Neuronal stem cell (in vitro differentiated cells): ENCODE measurements around the gene CFLAR.
"Not testable (repeated sequence)": the region's sequence is repeated elsewhere in the genome, so short reads cannot be mapped to it uniquely, and the experiment has no call there.

Experiments used
- DNase-seq: peaks from one replicate; pipeline ENCODE4 v3.0.0-alpha.2; 2013; ENCODE audit warnings: low spot score
- H2AFZ ChIP-seq: one replicate; pipeline ENCODE4 v1.6.1; 2013; ENCODE audit warnings: mild to moderate bottlenecking, low read length, inconsistent platforms
- H2AK5ac ChIP-seq: 2 replicates; pipeline ENCODE4 v1.6.1; 2013; ENCODE audit warnings: low read depth, mild to moderate bottlenecking, inconsistent platforms, low read length, moderate library complexity, mixed read lengths
- H2BK120ac ChIP-seq: 2 replicates; pipeline ENCODE4 v1.6.1; 2013; ENCODE audit warnings: low read depth, mild to moderate bottlenecking, inconsistent platforms, low read length, moderate library complexity, mixed read lengths
- H2BK12ac ChIP-seq: one replicate; pipeline ENCODE4 v1.6.1; 2013; ENCODE audit warnings: low read length, inconsistent platforms
- H2BK15ac ChIP-seq: 2 replicates; pipeline ENCODE4 v1.6.1; 2013; ENCODE audit warnings: mild to moderate bottlenecking, low read length, inconsistent platforms, mixed read lengths
- H2BK5ac ChIP-seq: one replicate; pipeline ENCODE4 v1.6.1; 2013; ENCODE audit warnings: inconsistent platforms, mild to moderate bottlenecking, low read length, moderate library complexity
- H3K14ac ChIP-seq: one replicate; pipeline ENCODE4 v1.6.1; 2013; ENCODE audit warnings: low read length, inconsistent platforms
- H3K18ac ChIP-seq: 2 replicates; pipeline ENCODE4 v1.6.1; 2013; ENCODE audit warnings: low read length, inconsistent platforms
- H3K23ac ChIP-seq: 2 replicates; pipeline ENCODE4 v1.6.1; 2013; ENCODE audit warnings: low read depth, mild to moderate bottlenecking, mixed read lengths, low read length, inconsistent platforms; ENCODE audit not compliant: poor library complexity
- H3K27ac ChIP-seq: replicated peaks from 3 replicates; pipeline ENCODE4 v1.5.1; 2013; ENCODE audit warnings: low read length, inconsistent platforms
- H3K27me3 ChIP-seq, 3 experiments: 2 replicates each; pipeline ENCODE4 v1.6.1; 2013; ENCODE audit warnings: low read length in 3 of 3, mild to moderate bottlenecking in 2 of 3, inconsistent platforms in 1 of 3, low read depth in 1 of 3, mixed read lengths in 1 of 3, moderate library complexity in 1 of 3; ENCODE audit not compliant: control insufficient read depth in 3 of 3, insufficient read depth in 3 of 3
- H3K36me3 ChIP-seq, 2 donors: replicated peaks in 1 of 2; 2 replicates each; pipeline ENCODE4 v1.6.1; 2013; ENCODE audit warnings: low read length in 2 of 2; ENCODE audit not compliant: control insufficient read depth in 2 of 2, insufficient read depth in 2 of 2
- H3K4ac ChIP-seq: 2 replicates; pipeline ENCODE4 v1.6.1; 2013; ENCODE audit warnings: inconsistent platforms, mild to moderate bottlenecking, low read length, moderate library complexity
- H3K4me1 ChIP-seq, 2 donors: 1 replicate in 1 of 2; 2 replicates in 1 of 2; pipeline ENCODE4 v1.6.1; 2013; ENCODE audit warnings: low read length in 2 of 2, low read depth in 1 of 2; ENCODE audit not compliant: control insufficient read depth in 2 of 2, insufficient read depth in 1 of 2
- H3K4me2 ChIP-seq: one replicate; pipeline ENCODE4 v1.6.1; 2013; ENCODE audit warnings: mild to moderate bottlenecking, low read length, inconsistent platforms; ENCODE audit not compliant: insufficient read depth, poor library complexity, severe bottlenecking
- H3K4me3 ChIP-seq, 2 donors: 2 replicates each; pipeline ENCODE4 v1.5.1; 2013; ENCODE audit warnings: low read length in 2 of 2, mild to moderate bottlenecking in 2 of 2, inconsistent platforms in 1 of 2, moderate library complexity in 1 of 2
- H3K79me1 ChIP-seq: one replicate; pipeline ENCODE4 v1.6.1; 2013; ENCODE audit warnings: low read depth, mild to moderate bottlenecking, inconsistent platforms, low read length, moderate library complexity
- H3K9ac ChIP-seq: one replicate; pipeline ENCODE4 v1.6.1; 2013; ENCODE audit warnings: mild to moderate bottlenecking, low read depth, low read length, inconsistent platforms; ENCODE audit not compliant: poor library complexity
- H3K9me3 ChIP-seq, 2 donors: replicated peaks in 1 of 2; 2 replicates each; pipeline versions ENCODE3 to v1.6.1; 2013; ENCODE audit warnings: low read length in 2 of 2, mild to moderate bottlenecking in 2 of 2, inconsistent platforms in 1 of 2, low read depth in 1 of 2, mixed read lengths in 1 of 2, moderate library complexity in 1 of 2; ENCODE audit not compliant: control insufficient read depth in 2 of 2, insufficient read depth in 1 of 2
- H4K8ac ChIP-seq: one replicate; pipeline ENCODE4 v1.6.1; 2013; ENCODE audit warnings: low read depth, mild to moderate bottlenecking, inconsistent platforms, low read length, moderate library complexity
- H4K91ac ChIP-seq: one replicate; pipeline ENCODE4 v1.6.1; 2013; ENCODE audit warnings: low read length, low read depth, mild to moderate bottlenecking, inconsistent platforms; ENCODE audit not compliant: poor library complexity
- WGBS, 2 donors: extraction: QIAGEN DNeasy Blood & Tissue Kit; methylation state at CpG; one replicate each; pipeline ENCODE4 v1.1.7; 2013; ENCODE audit warnings: missing lambda C conversion rate in 2 of 2, mixed read lengths in 1 of 2; ENCODE audit not compliant: insufficient read length in 2 of 2, insufficient replicate concordance in 1 of 2; ENCODE audit errors: extremely low coverage in 2 of 2; 5-methylcytosine and 5-hydroxymethylcytosine counted together

Gene CFLAR

GRCh38 chr2:201184248-201184647, 68.3 kb downstream of the CFLAR start:
- H2BK5ac ChIP-seq, H2BK120ac ChIP-seq, H3K9me3 ChIP-seq, H3K9ac ChIP-seq, H3K27ac ChIP-seq, H2AK5ac ChIP-seq, H3K4me1 ChIP-seq, H4K91ac ChIP-seq, H3K4me3 ChIP-seq, DNase-seq, H4K8ac ChIP-seq, H3K79me1 ChIP-seq, H3K23ac ChIP-seq, H3K14ac ChIP-seq, H3K36me3 ChIP-seq, H3K18ac ChIP-seq, H2BK12ac ChIP-seq, H2AFZ ChIP-seq, H3K27me3 ChIP-seq, H3K4ac ChIP-seq, H2BK15ac ChIP-seq, H3K4me2 ChIP-seq: not testable (repeated sequence)
- no CpG with 5 or more reads among the region's 6 CpGs for whole genome bisulfite sequencing, 2 donors

GRCh38 chr2:201185863-201186262, 69.9 kb downstream of the CFLAR start:
- WGBS, 2 donors = no CpG with 5 or more reads among the region's 4 CpGs
- no peak overlapping the region for H3K4me2 ChIP-seq
- H4K8ac ChIP-seq = no peak overlapping the region
- no peak overlapping the region for H3K14ac ChIP-seq
- H2BK15ac ChIP-seq = no peak overlapping the region
- no peaks in the 10 kb centered on the region for H3K79me1 ChIP-seq
- no peak overlapping the region for H3K23ac ChIP-seq
- H3K4ac ChIP-seq = no peak overlapping the region
- no peak overlapping the region for H2BK5ac ChIP-seq
- no peak overlapping the region for H3K18ac ChIP-seq
- no peak overlapping the region for H2BK12ac ChIP-seq
- no peak overlapping the region for H2AK5ac ChIP-seq
- no peaks in the 10 kb centered on the region for H3K36me3 ChIP-seq
- H3K9ac ChIP-seq = no peak overlapping the region
- no peak overlapping the region for H3K4me3 ChIP-seq
- no peak overlapping the region for H2BK120ac ChIP-seq
- H4K91ac ChIP-seq = no peak overlapping the region
- no peak for DNase-seq
- no peaks in the 10 kb centered on the region for H3K9me3 ChIP-seq
- peaks cover 0 to 8% (median 0%) of the 10 kb centered on the region in 3 experiments for H3K27me3 ChIP-seq
- H3K27ac ChIP-seq = no peak overlapping the region
- H2AFZ ChIP-seq = no peak overlapping the region
- no peaks in the 10 kb centered on the region for H3K4me1 ChIP-seq

- H4K8ac ChIP-seq = no peak overlapping the region
Measured at GRCh38 chr2:201186982-201187381, 71.0 kb downstream of the CFLAR start.

GRCh38 chr2:201188449-201188848, 72.5 kb downstream of the CFLAR start:
- no peak overlapping the region for H3K4me2 ChIP-seq
- H4K91ac ChIP-seq = no peak overlapping the region
- H3K36me3 ChIP-seq = no peaks in the 10 kb centered on the region
- H3K4me3 ChIP-seq = no peak overlapping the region
- H2BK120ac ChIP-seq = no peak overlapping the region
- H3K9me3 ChIP-seq = no peaks in the 10 kb centered on the region
- no peak for DNase-seq
- H3K18ac ChIP-seq = no peak overlapping the region
- H3K9ac ChIP-seq = no peak overlapping the region
- H2AFZ ChIP-seq = no peak overlapping the region
- no peak overlapping the region for H2BK12ac ChIP-seq
- no peak overlapping the region for H3K27ac ChIP-seq
- no peak overlapping the region for H3K4ac ChIP-seq
- WGBS, 2 donors = no CpG with 5 or more reads among the region's 4 CpGs
- H3K14ac ChIP-seq = no peak overlapping the region
- no peak overlapping the region for H2BK5ac ChIP-seq
- no peaks in the 10 kb centered on the region for H3K4me1 ChIP-seq
- no peak overlapping the region for H2AK5ac ChIP-seq
- H3K27me3 ChIP-seq = peaks cover 0 to 8% (median 0%) of the 10 kb centered on the region in 3 experiments
- H3K79me1 ChIP-seq = no peaks in the 10 kb centered on the region
- no peak overlapping the region for H2BK15ac ChIP-seq
- no peak overlapping the region for H3K23ac ChIP-seq
- H4K8ac ChIP-seq = no peak overlapping the region

More at GRCh38 chr2:201186982-201187381, 71.0 kb downstream of the CFLAR start:
- H3K9ac ChIP-seq = no peak overlapping the region
- no CpG with 5 or more reads among the region's 5 CpGs for WGBS, 2 donors
- no peak overlapping the region for H3K4me2 ChIP-seq
- H2BK120ac ChIP-seq = no peak overlapping the region
- no peaks in the 10 kb centered on the region for H3K36me3 ChIP-seq
- no peak overlapping the region for H2AFZ ChIP-seq
- no peak overlapping the region for H4K91ac ChIP-seq
- no peaks in the 10 kb centered on the region for H3K9me3 ChIP-seq
- H3K4me1 ChIP-seq = no peaks in the 10 kb centered on the region
- H2BK5ac ChIP-seq = no peak overlapping the region
- H3K79me1 ChIP-seq = no peaks in the 10 kb centered on the region
- H2AK5ac ChIP-seq = no peak overlapping the region
- no peak overlapping the region for H3K23ac ChIP-seq
- no peak overlapping the region for H3K4ac ChIP-seq
- no peak overlapping the region for H3K18ac ChIP-seq
- no peak overlapping the region for H2BK15ac ChIP-seq
- H3K4me3 ChIP-seq = no peak overlapping the region
- no peak overlapping the region for H3K14ac ChIP-seq
- H3K27ac ChIP-seq = no peak overlapping the region
- DNase-seq = no peak
- no peak overlapping the region for H2BK12ac ChIP-seq
- H3K27me3 ChIP-seq = peaks cover 0 to 8% (median 0%) of the 10 kb centered on the region in 3 experiments
